Endothelial cell of umbilical vein (primary cell): Measurements from ENCODE around the gene PEX7.

Source experiments
- EZH2 ChIP-seq: IDR thresholded peaks from 2 replicates; pipeline ENCODE4 v1.6.1; 2012; ENCODE audit warnings: borderline replicate concordance, low read depth, mild to moderate bottlenecking, moderate library complexity, low read length, inconsistent platforms; ENCODE audit not compliant: severe bottlenecking
- FOS ChIP-seq: IDR thresholded peaks from 2 replicates; pipeline ENCODE4 v1.6.1; 2011; ENCODE audit warnings: mild to moderate bottlenecking, low read length, moderate library complexity, borderline replicate concordance; ENCODE audit not compliant: insufficient read depth
- GATA2 ChIP-seq: IDR thresholded peaks from 2 replicates; pipeline ENCODE4 v1.7.0; 2011; ENCODE audit warnings: low read depth, mild to moderate bottlenecking, moderate library complexity, mixed read lengths, low read length; ENCODE audit not compliant: insufficient read length, insufficient read depth
- POLR2A ChIP-seq: IDR thresholded peaks from 2 replicates; pipeline ENCODE4 v1.6.1; 2012; ENCODE audit warnings: low read depth, mild to moderate bottlenecking, control low read depth, low read length
- POLR2AphosphoS5 ChIP-seq: IDR thresholded peaks from 2 replicates; pipeline ENCODE4 v1.6.1; 2012; ENCODE audit warnings: low read depth, mild to moderate bottlenecking, control low read depth, low read length, moderate library complexity; ENCODE audit not compliant: insufficient read depth
- TF ChIP-seq, protein P1 (sequence below), 2 donors: IDR thresholded peaks; 1 replicate in 1 of 2; 2 replicates in 1 of 2; pipeline ENCODE4 v1.5.1; 2011; ENCODE audit warnings: low read length in 2 of 2, mild to moderate bottlenecking in 2 of 2, moderate library complexity in 2 of 2, control low read depth in 1 of 2, inconsistent platforms in 1 of 2, low read depth in 1 of 2; ENCODE audit not compliant: insufficient read depth in 1 of 2; ENCODE audit errors: extremely low read depth in 1 of 2
- TF ChIP-seq, protein P2 (sequence below): IDR thresholded peaks from 2 replicates; pipeline ENCODE4 v1.6.1; 2011; ENCODE audit not compliant: insufficient read depth, insufficient read length

DNA sequence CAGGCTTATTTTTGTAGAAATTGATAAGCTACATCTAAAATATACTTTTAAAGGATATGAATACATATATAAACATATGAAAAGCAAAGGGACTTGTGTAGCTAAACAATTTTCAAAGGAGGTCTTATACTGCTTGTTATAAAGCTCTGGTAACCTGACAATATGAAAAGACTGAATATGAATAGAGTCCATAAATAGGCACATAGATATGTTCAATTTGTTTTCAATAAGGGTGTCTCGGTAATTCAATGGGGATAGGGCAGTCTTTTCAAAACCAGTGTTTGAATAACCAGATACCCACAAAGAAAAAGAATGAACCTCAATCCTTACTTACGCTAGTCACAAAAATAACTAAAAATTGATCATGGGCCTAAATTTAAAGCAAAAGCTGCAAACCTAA lies 20.8 kb upstream of the PEX7 start:
- TF ChIP-seq, protein P1, sequence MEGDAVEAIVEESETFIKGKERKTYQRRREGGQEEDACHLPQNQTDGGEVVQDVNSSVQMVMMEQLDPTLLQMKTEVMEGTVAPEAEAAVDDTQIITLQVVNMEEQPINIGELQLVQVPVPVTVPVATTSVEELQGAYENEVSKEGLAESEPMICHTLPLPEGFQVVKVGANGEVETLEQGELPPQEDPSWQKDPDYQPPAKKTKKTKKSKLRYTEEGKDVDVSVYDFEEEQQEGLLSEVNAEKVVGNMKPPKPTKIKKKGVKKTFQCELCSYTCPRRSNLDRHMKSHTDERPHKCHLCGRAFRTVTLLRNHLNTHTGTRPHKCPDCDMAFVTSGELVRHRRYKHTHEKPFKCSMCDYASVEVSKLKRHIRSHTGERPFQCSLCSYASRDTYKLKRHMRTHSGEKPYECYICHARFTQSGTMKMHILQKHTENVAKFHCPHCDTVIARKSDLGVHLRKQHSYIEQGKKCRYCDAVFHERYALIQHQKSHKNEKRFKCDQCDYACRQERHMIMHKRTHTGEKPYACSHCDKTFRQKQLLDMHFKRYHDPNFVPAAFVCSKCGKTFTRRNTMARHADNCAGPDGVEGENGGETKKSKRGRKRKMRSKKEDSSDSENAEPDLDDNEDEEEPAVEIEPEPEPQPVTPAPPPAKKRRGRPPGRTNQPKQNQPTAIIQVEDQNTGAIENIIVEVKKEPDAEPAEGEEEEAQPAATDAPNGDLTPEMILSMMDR (IDR thresholded peaks at IDR 0.05; ENCODE audit: extremely low read depth in 1 of 2, insufficient read depth in 1 of 2, low read depth in 1 of 2, low read length in 2 of 2) = no peak
- no peak for TF ChIP-seq POLR2A
- TF ChIP-seq POLR2AphosphoS5 = no peak
- TF ChIP-seq, protein P2, sequence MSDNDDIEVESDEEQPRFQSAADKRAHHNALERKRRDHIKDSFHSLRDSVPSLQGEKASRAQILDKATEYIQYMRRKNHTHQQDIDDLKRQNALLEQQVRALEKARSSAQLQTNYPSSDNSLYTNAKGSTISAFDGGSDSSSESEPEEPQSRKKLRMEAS = no peak
- no peak for TF ChIP-seq EZH2
- no peak for TF ChIP-seq GATA2
- no peak for TF ChIP-seq FOS
